GM19467 (cell line): ENCODE data around the gene PEX13.
"Not testable (repeated sequence)": the region's sequence is repeated elsewhere in the genome, so short reads cannot be mapped to it uniquely, and the experiment has no call there.

Experiments
- ATAC-seq: cut with Tn5 transposase; IDR thresholded peaks from one replicate; pipeline ENCODE4 v1.9.1; 2021; ENCODE audit warnings: mild to moderate bottlenecking, moderate library complexity; ENCODE audit not compliant: unreplicated experiment

Gene PEX13, protein sequence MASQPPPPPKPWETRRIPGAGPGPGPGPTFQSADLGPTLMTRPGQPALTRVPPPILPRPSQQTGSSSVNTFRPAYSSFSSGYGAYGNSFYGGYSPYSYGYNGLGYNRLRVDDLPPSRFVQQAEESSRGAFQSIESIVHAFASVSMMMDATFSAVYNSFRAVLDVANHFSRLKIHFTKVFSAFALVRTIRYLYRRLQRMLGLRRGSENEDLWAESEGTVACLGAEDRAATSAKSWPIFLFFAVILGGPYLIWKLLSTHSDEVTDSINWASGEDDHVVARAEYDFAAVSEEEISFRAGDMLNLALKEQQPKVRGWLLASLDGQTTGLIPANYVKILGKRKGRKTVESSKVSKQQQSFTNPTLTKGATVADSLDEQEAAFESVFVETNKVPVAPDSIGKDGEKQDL

DNA sequence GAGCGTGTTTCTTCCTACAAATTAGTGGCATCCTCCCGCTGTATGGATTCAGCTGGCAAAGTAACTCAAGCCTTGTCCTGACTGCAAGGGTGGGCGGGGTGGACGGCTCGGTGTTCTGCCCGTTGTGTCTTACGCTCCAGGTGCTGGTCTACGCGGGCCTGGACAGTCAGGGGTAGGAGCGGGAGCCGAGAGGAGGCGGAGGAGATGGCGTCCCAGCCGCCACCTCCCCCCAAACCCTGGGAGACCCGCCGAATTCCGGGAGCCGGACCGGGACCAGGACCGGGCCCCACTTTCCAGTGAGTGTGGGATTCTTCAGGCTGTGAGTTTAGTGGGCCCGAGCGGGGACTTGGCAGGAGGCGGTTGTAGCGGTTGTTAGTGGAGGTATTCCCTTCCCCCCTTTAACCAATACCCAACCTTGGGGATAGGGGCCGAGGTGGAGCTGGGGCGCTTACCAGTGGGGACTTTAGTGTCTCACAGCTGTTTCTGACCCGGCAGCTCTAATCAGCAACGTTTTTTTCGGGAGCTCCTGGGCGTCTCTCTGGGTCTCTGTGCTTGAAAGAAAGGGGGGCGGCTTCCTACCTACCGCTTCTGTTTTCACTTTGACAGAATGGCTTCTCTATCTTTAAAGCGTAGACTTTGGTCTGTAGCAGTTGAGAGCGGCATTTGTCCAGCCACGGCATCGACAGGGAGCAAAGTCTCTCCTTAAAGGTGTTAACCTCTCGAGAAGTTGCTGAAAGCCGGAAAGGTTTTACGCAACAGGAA is at the start of gene PEX13, which contains the start of gene PUS10:
TSS of gene PEX13 (plus strand) at position 165 of the 762 bp plus-strand sequence. CDS start at position 205, 40 bp downstream.
TSS of gene PUS10 (minus strand) at position 700 of the 762 bp plus-strand sequence. CDS start 6,365 bp downstream, outside the sequence.
- peak; percentile 74 for ATAC-seq

DNA sequence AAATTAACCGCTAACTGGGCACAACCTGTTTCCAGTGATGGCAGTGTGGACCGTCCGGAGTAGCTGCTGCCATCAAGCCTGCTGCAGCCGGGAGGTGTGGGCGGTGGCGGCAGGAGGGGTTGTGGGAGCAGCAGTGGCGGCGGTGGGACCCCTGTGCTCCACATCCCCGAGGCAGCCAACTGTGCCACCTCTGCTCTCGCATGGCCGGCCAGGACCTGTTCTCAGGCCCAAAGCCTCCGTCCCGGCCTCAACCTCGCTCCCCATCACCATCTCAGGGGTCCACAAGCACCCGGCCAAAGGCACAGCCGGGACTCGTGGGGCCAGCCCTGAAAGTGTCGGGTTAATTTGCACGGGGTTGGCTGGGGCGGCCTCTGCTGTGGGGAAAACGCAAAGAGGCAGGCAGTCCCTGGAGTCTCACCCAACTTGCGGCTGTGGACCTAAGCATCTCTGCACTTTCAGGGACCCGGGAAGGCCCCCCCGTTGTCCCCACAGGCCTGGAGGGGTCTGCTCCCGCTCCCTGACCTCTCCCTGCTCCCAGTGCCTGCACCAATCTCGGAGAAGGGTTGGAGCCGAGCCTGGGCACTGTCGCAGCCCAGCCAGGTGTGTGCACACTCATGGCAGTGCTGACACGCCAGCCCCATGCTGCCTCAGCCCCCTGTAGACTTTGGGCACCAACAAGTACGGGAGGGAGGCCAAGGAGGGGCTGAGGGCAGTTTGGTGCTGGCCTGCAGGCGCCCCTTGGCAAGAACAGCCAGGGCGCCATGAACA is 44.4 kb upstream of the PEX13 start:
- ATAC-seq = no peak

DNA sequence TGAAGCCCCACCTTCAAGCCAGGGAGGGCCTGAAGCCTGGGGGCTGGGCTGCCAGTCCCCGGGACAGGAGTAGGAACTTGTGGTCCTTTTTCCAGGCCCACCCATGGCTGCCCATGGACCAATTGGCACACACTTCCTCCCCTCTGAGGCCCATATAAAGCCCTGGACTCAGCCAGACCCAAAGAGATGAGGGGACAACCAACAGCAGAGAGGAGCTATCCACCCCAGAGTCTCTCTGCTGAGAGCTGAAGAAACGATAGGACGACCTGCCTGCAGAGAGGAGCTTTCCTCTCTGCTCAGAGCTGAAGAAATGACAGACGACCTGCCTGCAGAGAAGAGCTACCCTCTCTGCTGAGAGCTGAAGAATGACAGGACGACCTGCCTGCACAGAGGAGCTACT is 43.8 kb upstream of the PEX13 start:
- ATAC-seq = no peak

DNA sequence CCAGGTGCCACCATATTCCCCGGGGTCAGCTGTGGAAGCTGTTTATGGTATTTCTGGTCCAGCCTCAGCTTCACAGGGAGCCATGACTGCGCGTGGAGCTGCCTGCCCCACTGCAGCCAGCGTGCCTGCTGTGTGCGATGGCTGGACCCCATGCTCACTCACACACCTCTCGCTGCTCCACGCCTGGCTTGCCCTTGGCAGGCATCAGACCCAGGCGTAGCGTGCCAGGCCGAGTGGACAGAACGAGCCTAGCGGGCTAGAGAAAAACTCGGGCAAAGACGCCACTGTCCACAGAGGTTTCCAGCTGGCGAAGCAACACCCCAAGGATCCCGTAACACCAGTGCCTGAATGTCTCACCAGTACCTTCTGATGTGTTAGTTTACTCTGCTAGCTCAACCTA is 42.9 kb upstream of the PEX13 start:
- no peak for ATAC-seq

DNA sequence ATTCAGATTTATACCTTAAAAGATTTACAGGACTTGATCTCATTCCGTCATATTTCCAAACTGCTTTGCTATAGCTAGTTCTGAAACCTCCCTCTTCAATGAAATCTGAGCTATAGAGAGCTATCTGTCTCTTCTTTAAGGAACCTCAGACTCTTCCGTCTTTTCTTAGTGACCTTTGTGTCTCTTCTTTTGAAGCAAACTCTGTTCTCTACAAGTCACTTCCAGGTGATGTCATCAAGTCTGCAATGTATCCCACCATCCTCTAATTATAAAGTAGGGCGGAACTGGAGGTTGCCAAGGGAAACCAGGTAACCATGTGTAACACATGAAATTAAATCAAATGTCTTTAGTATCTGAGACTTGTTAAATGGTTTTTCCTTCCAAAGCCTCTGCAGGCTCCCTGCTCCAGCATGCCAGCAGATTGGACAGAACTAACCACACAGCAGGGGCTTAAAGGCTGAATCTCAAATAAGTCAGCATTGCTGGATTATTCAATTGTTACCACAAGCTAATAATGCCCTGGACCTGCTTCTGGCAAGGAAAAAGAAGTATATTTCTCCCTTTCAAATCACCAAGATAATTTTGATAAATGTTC is 41.2 kb upstream of the PEX13 start:
- ATAC-seq = no peak

DNA sequence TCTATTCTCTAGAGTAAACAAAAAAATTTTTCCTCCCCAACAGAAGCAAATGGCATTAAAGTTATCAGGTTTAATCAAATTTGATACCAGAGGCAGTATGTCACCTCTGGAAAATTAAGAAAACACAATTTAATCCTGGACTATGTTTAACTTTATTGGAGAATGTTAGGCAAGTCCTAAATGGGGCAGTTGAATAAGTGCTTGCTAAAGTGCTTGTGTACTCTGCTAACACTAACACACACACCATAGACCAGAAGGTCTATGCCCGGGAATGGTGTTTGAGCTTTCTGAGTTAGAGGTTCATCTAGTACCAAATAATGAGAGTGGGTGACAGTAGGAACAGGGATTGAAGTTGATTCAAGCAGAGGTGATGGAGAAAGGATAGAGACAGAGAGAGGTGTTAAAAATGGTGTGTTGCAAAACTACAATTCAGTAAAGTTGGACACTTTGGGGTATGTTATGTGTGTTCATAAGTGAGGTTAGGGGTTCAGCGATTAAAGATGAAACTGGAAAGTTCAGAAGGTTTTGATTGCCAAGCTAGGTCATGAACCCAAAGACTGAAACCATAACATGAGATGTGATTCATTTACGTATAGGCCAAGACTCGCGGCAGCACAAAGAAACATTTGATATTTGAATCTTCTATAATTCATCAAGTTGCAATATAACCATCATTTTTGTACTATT is 40.5 kb upstream of the PEX13 start:
- ATAC-seq = no peak

DNA sequence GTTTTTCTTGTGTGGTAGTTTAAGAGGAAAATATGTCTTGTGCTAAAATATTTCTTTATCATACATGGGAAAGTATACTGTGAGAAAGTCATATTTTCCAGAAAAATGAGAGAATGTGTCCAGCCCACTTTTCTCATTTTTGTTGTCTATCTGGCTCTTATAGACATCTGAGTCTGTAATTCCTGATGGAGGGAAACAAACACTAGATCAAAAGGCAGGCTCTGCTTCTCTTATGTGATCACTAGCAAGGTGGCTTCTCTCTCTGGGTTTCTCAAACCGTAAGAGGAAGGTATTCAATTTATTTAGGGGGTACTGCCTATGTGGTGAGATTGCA is 40.0 kb upstream of the PEX13 start:
- ATAC-seq = no peak

DNA sequence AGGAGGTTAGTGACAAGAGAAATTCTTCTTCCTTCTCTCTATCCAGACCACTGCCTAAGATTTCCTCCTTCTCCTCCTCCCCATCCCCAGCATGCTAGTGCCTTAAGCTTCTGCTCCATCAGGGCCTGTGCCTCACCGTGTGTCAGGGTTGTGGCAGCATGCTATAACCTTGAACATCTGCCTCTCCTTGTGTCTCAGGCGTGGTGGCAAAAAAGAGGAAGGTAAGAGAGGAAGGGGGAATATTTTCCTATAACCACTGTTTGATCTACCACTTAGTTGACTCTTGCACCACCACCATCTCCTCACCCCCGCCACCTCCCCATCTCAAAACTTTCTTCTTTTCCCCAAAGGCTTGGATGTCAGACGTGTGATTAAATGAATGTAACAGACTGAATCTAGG is 38.3 kb upstream of the PEX13 start:
- no peak for ATAC-seq

DNA sequence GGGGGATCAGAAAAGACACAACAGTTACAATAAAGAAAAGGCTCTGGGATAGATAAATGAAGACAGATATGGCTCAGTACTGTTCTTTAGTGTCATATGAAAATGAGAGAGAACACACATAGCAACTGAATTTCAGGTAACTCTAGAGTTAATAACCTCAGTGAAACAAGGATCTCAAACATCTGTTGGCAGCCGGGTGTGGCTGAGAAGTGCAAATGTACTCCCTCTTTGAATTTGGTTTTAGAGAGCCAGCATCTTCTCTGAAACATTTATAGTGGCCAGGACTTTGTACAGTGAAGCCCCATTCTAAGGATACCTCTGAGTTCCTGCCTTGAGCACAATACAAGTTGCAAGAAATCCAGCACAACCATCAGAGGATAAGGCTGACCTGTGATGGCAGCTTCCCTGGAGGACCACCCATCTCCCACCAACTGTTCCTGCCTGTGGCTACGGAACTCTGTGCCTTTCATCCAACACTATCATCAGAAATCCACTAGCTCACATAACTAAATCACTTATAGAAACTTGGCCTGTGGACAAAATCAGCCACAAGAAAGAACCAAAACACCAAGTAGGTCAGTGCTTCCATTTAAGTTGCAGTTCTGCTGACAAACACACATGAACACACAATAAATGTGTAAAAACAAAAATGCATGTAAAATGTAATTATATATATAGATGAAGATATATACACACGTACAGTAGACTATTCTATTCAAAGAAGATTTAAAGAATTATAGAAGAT is 37.3 kb upstream of the PEX13 start:
- ATAC-seq = no peak

DNA sequence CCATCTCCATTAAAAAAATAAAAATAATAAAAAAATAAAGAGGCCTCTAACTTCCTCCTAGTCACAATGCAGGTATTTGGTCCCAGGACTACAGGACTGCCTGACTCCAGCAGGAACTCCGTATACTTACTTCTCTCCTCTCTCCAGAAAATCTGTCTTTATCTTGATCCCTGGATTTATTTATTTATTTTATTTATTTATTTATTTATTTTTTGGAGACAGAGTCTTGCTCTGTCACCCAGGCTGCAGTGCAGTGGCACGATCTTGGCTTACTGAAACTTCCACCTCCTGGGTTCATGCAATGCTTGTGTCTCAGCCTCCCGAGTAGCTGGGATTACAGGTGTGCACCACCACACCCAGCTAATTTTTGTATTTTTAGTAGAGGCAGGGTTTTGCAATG is 35.5 kb upstream of the PEX13 start:
- not testable (repeated sequence) for ATAC-seq

DNA sequence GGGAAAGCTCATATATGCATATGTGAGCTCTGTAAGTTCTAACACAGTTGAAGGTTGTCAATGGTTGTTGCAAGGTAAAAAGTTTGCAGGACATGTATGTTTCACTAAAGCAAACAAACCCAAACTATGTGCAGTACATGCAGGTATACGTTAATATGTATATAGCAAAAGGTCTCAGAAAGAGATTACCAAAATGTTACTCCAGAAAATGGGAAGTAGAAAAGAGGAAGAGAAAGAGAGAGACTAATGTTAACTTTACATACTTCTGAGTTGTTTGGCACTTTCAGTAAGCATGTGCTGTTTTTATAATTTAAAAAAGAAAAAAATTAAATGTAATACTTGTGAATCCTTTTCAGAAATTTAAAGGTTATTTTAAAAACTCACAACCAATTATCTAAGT is 32.8 kb upstream of the PEX13 start:
- no peak for ATAC-seq

DNA sequence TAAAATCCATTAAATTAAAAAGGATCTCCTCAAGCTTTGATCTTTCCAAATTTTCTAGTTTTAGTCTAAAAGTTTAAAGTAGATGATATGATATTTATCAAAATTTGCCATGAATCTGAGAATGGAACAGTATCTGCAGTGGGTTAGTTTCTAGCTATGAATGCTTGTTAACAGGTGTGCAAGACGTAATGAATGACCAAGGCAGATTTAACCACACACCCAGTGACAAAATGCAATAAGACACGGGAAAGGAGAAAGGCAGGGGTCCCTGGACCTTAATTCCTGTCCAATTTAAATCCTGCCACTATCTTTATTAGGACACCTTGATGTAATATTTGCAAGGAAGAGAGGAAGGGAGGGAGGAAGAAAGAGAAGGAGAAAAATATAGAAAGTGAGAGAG is 30.5 kb upstream of the PEX13 start:
- no peak for ATAC-seq

DNA sequence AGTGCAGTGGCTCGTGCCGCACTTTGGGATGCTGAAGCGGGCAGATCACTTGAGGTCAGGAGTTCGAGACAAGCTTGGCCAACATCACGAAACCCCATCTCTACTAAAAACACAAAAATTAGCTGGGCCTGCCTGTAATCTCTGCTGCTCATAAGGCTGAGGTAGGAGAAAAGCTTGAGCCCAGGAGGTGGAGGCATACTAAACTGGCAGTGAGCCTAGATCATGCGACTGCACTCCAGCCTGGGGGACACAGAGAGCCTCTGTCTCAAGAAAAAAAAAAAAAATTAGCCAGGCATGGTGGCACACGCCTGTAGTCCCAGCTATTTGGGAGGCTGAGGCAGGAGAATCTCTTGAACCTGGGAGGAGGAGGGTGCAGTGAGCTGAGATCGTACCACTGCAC is 29.9 kb upstream of the PEX13 start:
- not testable (repeated sequence) for ATAC-seq

DNA sequence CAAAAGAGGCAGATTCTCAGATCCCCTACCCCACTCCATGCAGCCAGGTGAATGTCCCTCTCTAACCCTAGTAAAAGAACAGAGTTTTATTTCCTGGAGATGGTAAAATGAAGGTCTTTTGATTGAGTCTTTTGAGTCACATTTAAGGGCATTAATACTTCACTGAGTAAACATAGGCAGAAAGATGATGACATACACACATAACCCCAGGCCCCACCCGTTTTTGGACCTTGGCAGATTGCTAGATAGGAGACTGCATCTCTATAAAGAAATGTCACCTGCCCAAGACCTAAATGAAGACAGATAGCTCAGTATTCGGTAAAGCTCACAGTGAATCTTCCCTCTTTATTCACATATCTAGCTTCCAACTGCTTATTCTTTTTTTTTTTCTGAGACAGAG is 28.3 kb upstream of the PEX13 start:
- no peak for ATAC-seq

DNA sequence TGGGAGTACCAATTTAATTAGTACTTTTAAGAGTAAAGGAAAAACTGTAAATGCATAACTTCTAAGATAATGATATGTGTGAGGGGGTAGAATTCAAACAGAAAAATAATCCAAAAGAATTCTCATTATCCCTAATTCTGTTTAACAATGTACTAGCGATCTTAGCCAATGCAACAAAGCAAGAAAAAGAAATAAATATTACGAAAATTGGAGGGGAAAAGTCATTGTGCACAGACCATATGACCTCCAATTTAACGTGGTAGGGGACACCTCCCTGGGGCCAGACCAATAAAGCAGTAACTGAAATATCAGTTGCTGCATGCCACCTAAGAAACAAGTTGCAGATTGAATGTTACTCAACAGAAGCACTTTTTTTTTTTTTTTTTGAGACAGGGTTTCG is 25.9 kb upstream of the PEX13 start:
- ATAC-seq = no peak

DNA sequence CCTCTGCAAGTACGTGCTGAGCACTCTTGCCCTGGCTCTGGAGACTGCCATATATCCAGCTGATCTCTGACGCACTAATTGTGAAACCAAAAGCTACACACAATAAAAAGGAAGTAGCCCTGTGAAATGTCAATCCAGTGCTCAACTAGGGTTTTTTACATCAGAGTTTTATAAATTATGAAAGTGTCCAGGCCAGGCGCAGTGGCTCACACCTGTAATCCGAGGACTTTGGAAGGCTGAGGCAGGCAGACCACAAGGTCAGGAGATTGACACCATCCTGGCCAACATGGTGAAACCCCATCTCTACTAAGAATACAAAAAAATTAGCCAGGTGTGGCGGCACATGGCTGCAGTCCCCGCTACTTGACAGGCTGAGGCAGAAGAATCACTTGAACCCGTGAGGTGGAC is 24.5 kb upstream of the PEX13 start:
- ATAC-seq = peak; percentile 92

DNA sequence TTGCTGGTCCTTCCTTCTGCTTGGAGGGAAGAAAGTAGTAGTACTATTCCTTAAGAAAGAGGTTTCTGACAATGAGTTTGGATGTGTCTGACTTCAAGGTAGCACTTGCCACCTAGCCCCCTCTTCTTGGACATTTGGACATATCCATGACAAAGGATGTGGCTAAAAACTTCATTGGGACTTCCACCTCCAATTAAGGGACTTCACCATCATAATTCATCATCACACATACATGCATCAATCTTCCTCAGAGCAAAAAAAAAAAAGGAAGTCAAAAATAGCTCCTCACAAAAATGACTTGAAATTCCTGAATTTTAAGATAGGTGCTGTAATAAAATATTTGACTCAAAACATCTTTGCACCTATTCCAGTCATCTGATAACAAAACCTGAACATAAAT is 23.4 kb upstream of the PEX13 start:
- no peak for ATAC-seq

DNA sequence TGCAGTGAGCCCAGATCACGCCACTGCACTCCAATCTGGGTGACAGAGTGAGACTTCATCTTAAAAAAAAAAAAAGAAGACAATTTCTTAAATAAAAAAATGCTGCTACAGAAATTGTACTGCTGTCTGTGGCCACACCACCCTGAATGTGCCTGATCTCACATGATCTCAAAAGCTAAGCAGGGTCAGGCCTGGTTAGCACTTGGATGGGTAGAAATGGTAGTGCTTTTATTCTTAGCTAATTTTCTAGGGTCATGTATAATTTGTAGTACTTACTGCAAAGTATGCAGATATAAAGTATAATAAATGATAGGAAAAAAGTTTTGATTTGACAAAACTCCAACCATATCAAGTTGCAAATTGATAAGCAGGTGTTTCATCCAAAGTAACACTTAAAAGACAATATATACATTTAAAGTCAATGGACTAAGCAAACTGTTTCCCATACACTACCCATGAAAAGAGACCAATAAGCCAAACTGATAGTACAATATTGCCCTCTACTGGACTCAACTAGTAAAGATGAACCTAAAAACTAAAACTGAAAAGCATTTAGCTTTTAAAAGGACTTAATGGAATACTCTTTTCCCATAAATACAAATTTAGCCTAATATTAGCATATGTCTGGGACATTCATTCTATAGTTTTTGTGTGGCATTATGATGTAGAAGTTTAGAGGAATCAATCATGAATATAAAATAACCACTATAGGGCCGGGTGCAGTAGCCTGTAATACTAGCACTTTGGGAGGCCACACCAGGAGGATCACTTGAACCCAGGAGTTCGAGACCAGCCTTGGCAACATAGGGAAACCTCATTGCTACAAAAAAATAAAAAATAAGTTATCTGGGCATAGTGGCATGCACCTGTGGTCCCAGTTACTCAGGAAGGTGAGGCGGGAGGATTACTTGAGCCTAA is 18.6 kb upstream of the PEX13 start:
- no peak for ATAC-seq

DNA sequence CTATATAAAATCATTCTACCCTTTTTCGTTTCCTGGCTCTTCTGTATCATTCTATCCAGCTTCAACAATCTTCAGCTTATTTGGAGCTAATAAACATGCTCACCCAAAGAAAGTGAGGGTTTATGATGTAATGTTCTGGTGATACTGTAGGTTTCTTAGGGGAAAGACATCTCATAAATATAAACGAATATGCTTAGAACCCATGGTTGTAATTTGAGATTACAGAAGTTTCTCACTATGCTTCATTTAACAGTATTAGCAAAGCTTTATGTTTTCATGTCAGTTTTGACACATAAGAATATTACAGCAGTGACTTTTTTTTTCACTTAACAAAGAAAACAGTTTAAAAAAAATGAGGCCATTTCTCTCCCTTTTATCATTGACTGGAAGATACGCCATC is 11.8 kb upstream of the PEX13 start:
- ATAC-seq = no peak
